Measurements from ENCODE around the gene ASTN2. TPM values are rescaled to one million over a fixed set of nuclear protein-coding genes. Genes with fewer than 3 reads are reported as not detected.

ASTN2 gene
- total RNA-seq, 1 donor from 2014 or later = 42.2 TPM

- DNase-seq (ENCODE audit: low read depth) = no peak
Observed at GRCh38 chr9:116632990-116633838, 781.6 kb downstream of the ASTN2 start.

DNA sequence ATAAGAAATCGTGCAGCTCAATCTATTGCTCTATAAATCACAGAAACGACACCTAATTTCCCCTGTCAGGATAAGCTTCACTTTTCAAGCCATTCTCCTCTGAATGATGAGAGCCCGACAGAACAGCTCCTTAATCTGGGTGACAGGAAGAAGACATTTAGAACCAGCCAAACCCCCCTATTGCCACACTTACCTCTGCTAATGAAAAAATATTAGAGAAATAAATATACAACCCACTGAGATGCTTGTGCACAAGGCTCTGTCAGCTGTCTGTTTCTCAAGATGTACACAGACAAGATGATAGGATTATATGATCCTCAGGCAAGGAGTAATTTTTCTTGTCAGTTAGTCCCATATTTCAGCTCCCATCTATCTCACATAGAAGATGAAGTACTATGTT lies 785.2 kb downstream of the ASTN2 start:
- no peak for DNase-seq (ENCODE audit: low read depth)

- peak; percentile 50 for DNase-seq (ENCODE audit: low read depth)
Observed at GRCh38 chr9:116628716-116629115, 786.1 kb downstream of the ASTN2 start.

DNA sequence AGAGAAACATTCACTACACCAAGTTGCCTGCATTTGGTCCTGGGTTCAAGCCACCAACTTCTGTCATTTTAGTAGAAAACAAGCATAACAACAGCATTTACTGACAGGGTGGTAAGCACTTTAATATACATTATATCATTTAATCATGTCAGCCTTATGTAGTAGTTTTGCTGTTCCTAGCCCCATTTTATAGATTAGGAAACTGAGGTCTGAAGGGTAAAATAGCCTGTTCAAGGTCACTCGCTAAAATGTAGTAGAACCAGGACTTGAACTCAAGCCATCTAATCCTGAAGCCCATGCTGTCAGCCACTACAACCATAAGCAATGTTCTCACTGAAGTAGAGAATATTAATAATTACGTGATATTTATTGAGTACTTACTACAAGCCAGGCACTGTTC lies 787.4 kb downstream of the ASTN2 start:
- no peak for DNase-seq (ENCODE audit: low read depth)

DNA sequence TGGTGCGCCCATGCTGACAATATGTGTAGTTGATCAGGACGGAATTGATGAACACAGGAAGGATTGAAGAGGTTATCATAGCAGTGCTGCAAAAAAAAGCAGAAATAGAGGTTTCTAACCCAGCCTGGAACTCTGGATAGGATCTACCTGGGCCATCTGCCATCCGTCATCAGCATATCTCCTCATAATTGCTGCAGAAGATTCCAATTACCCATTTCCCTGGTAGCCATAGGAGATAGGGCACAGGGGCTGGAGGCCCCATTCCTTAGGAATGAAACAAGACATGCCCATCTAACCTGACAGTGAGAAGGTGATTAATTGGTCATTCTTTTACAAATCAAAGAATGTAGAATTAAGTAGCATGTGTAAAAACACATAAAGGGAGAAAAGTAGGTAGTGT lies 788.1 kb downstream of the ASTN2 start:
- no peak for DNase-seq (ENCODE audit: low read depth)

GRCh38 chr9:116623715-116624114 lies 791.1 kb downstream of the ASTN2 start:
- no peak for DNase-seq (ENCODE audit: low read depth)

- DNase-seq (ENCODE audit: low read depth) = no peak
Observed at GRCh38 chr9:116617389-116617788, 797.5 kb downstream of the ASTN2 start.

GRCh38 chr9:116616304-116616914 lies 798.4 kb downstream of the ASTN2 start:
- DNase-seq (ENCODE audit: low read depth) = no peak

- DNase-seq (ENCODE audit: low read depth) = peak; percentile 30
Observed at GRCh38 chr9:116608064-116608463, 806.8 kb downstream of the ASTN2 start.

DNA sequence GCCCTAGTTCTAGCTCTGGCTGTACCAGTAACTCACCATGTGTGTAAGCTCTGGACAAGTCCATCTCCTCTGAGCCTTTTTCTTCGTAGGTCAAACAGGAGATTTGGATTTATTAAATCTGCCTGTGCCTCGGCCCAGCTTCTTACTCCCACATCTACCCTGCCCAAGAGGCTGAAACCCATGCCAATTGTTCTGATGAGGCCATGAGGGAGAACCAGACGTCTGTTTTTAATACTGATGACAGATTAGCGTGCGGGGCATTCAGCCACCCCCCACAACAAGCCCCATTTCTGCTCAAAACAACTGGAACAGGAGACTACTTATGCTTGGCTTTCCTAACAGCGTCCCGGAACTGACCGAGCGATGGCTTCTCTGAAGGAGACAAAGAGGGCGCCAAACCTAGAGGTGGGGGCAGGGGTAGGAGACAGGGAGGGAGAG lies 808.9 kb downstream of the ASTN2 start:
- no peak for DNase-seq (ENCODE audit: low read depth)

- DNase-seq (ENCODE audit: low read depth) = no peak
Observed at GRCh38 chr9:116605060-116605459, 809.8 kb downstream of the ASTN2 start.

DNA sequence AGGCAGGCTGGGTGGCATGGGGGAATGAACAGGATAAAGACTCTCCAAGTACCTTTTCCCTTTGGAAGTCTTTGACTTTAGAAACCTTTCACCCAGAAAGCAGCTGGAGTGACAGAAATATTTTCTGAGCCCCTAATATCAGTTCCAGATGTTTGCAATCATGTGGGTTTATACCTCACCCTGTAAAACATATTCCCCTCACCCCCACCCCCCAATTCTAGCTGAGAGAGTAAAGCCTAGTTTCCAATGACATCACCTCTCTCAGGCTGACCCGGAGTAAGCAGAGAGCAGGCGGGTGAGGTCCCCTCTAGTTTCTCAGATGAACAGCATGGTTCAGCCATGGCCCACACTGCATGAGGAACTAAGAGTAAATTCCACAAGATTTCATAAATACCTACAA lies 810.6 kb downstream of the ASTN2 start:
- DNase-seq (ENCODE audit: low read depth) = no peak

DNA sequence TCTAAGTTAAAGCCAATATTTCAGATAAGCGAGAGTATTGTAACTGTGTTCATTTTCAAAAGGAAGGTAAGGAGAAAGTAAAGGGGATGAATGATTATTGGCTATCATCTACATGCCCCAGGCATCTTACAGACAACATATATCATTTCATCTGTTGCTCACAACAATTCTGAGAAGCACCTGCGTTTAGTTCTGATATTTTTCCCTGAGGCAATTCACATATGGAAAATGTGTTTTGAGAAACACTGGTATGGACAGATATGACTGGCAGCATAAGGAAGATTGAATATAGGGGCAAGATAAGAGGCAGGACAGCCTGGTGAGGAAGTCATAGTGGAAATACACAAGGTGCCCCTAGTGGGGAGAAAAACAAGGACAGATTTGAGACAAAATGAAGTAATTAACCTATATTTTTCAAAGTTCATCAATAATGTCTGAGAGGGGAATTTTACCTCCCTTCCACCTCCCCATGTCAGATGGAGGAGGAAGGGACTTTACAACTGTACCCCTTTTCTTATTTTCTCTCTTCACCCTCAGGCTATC lies 815.4 kb downstream of the ASTN2 start:
- no peak for DNase-seq (ENCODE audit: low read depth)

GRCh38 chr9:116596646-116597045 lies 818.2 kb downstream of the ASTN2 start:
- no peak for DNase-seq (ENCODE audit: low read depth)

GRCh38 chr9:116594547-116594946 lies 820.3 kb downstream of the ASTN2 start:
- DNase-seq (ENCODE audit: low read depth) = peak; percentile 89

DNA sequence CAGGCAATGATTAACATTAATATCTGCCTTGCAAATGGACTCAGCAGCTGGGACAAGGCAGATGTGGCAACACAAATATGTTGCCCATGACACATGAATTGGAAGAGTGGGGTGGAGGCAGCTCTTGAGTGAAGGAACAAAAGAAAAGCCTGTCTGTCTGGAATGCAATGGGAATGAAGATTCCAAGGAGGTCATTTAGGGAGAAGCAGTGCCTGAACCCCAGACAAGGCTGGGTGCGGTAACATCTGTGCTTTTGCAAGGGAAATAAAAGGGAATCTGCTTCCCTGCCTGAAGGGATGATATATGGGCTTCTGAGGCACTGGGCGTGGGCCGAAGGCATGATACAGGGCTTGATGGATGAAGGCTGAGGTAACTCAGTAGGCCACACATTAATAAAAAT lies 821.9 kb downstream of the ASTN2 start:
- no peak for DNase-seq (ENCODE audit: low read depth)

- no peak for DNase-seq (ENCODE audit: low read depth)
Observed at GRCh38 chr9:116589392-116590354, 825.2 kb downstream of the ASTN2 start.

- DNase-seq (ENCODE audit: low read depth) = no peak
Observed at GRCh38 chr9:116587919-116588318, 826.9 kb downstream of the ASTN2 start.

GRCh38 chr9:116585896-116586295 lies 829.0 kb downstream of the ASTN2 start:
- no peak for DNase-seq (ENCODE audit: low read depth)

DNA sequence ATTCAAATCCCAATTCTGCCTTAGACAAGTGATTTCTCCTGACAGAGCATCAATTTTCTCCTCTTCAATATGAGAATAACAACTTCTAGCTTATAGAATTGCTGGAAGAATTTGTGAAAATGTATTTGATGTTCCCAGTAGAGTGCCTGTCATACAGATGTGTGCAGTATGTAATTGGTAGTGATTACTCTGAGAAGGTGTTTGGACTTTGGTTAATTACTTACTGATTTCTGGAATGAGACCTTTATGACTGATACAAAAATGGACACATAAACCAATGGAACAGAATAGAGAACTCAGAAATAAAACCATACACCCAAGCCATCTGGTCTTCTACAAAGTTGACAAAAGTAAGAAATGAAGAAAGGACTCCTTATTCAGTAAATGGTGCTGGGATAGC lies 829.7 kb downstream of the ASTN2 start:
- no peak for DNase-seq (ENCODE audit: low read depth)

GRCh38 chr9:116580853-116581252 lies 834.0 kb downstream of the ASTN2 start:
- DNase-seq (ENCODE audit: low read depth) = no peak

- DNase-seq (ENCODE audit: low read depth) = no peak
Observed at GRCh38 chr9:116576386-116576785, 838.5 kb downstream of the ASTN2 start.

Data from renal cortical epithelial cell (primary cell).